ENCODE results near the gene SKIC3. TPM values are rescaled to one million over a fixed set of nuclear protein-coding genes. Genes with fewer than 3 reads are reported as not detected.

SKIC3 gene
- total and polyA plus RNA-seq, 10 of the 15 experiments (the other 5 are each of a cell fraction or from before 2014, with no cell fraction given) = 23.6 to 73.7 (median 55.6) TPM

- TF ChIP-seq, protein P1, sequence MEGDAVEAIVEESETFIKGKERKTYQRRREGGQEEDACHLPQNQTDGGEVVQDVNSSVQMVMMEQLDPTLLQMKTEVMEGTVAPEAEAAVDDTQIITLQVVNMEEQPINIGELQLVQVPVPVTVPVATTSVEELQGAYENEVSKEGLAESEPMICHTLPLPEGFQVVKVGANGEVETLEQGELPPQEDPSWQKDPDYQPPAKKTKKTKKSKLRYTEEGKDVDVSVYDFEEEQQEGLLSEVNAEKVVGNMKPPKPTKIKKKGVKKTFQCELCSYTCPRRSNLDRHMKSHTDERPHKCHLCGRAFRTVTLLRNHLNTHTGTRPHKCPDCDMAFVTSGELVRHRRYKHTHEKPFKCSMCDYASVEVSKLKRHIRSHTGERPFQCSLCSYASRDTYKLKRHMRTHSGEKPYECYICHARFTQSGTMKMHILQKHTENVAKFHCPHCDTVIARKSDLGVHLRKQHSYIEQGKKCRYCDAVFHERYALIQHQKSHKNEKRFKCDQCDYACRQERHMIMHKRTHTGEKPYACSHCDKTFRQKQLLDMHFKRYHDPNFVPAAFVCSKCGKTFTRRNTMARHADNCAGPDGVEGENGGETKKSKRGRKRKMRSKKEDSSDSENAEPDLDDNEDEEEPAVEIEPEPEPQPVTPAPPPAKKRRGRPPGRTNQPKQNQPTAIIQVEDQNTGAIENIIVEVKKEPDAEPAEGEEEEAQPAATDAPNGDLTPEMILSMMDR (IDR thresholded peaks at IDR 0.05 in 2 of 3, conservative IDR thresholded peaks at IDR 0.05 in 1 of 3; ENCODE audit: control insufficient read depth in 2 of 3, extremely low read depth in 1 of 3, insufficient read depth in 1 of 3, low read depth in 3 of 3, low read length in 3 of 3) = no peak
- TF ChIP-seq CBX5 (IDR thresholded peaks at IDR 0.05; ENCODE audit: low read depth) = no peak
- TF ChIP-seq SREBF1 (IDR thresholded peaks at IDR 0.05; ENCODE audit: low read length) = no peak
- no peak for TF ChIP-seq IRF4 (IDR thresholded peaks at IDR 0.05; ENCODE audit: low read depth, low read length)
- no peak for TF ChIP-seq RFX5 (IDR thresholded peaks at IDR 0.05; ENCODE audit: low read depth, low read length)
- no peak for TF ChIP-seq SUZ12 (IDR thresholded peaks at IDR 0.05; ENCODE audit: unreplicated experiment)
- no peak for TF ChIP-seq CHD2 (IDR thresholded peaks at IDR 0.05; ENCODE audit: borderline replicate concordance, low read depth, low read length)
- no peak for TF ChIP-seq EP300 (IDR thresholded peaks at IDR 0.05; ENCODE audit: borderline replicate concordance in 1 of 2, control insufficient read depth in 1 of 2, low read depth in 2 of 2, low read length in 2 of 2)
- TF ChIP-seq SUPT20H (IDR thresholded peaks at IDR 0.05; ENCODE audit: borderline replicate concordance, control insufficient read depth, low read depth, low read length) = no peak
- no peak for TF ChIP-seq PAX8 (IDR thresholded peaks at IDR 0.05)
- no peak for TF ChIP-seq MLLT1 (IDR thresholded peaks at IDR 0.05)
- TF ChIP-seq SRF (IDR thresholded peaks at IDR 0.05; ENCODE audit: low read depth in 2 of 2, low read length in 2 of 2) = no peak
- TF ChIP-seq MYB (IDR thresholded peaks at IDR 0.05; ENCODE audit: borderline replicate concordance, low read depth, low read length) = no peak
- TF ChIP-seq POLR2A (IDR thresholded peaks at IDR 0.05; ENCODE audit: low read depth, low read length) = no peak
- ATAC-seq (no peak), FAIRE-seq (no peak), DNase-seq (ENCODE audit: low read depth, low spot score) (no peak)
- Histone ChIP-seq H3K79me2 (ENCODE audit: control insufficient read depth, insufficient read depth, low read length) (no peaks in the 10 kb centered on the region), H3K27ac (ENCODE audit: control insufficient read depth, insufficient read depth) (no peak overlapping the region), H3K4me1 (ENCODE audit: control insufficient read depth, insufficient read depth, low read length) (no peaks in the 10 kb centered on the region), H3K36me3 (ENCODE audit: control insufficient read depth in 2 of 2, insufficient read depth in 2 of 2, low read length in 1 of 2) (no peaks in the 10 kb centered on the region), H3K4me2 (ENCODE audit: control insufficient read depth, insufficient read depth) (no peak overlapping the region), H2AFZ (ENCODE audit: control insufficient read depth, low read depth, low read length) (no peak overlapping the region), H4K20me1 (ENCODE audit: control insufficient read depth, insufficient read depth) (no peaks in the 10 kb centered on the region), H3K9me3 (replicated peaks; ENCODE audit: control insufficient read depth, insufficient read depth, low read length) (no peaks in the 10 kb centered on the region), H3K9ac (ENCODE audit: control insufficient read depth, insufficient read depth, low read length) (no peak overlapping the region), H3K4me3 (no peak overlapping the region), H3K27me3 (replicated peaks in 1 of 2; ENCODE audit: control insufficient read depth in 2 of 2, insufficient read depth in 2 of 2, low read length in 1 of 2) (no peaks in the 10 kb centered on the region)
- WGBS (ENCODE audit: insufficient coverage, insufficient replicate concordance, low lambda C conversion rate, missing lambda C conversion rate) = 94% methylated on average over 2 of the region's 2 CpGs
- in situ Hi-C loops (cut with MboI) = no loop called here
- intact Hi-C loops (cut with micrococcal nuclease; ENCODE audit: unreplicated experiment) = no loop called here
- ChIA-PET RAD21 (ENCODE audit: unreplicated experiment) (no interaction called here), SMC1A (ENCODE audit: uncharacterized antibody, unreplicated experiment) (interaction anchor here (0.8 kb wide), 1 partner anchor 19 kb away, joined by 3 read pairs; no protein-coding TSS in a partner anchor), CTCF (interaction anchor here (0.8 kb wide), 1 partner anchor 65 kb away, joined by 3 read pairs; the partner anchor contains the start of gene RFESD), POLR2A (no interaction called here)
- BruUV-seq (replicated peaks) = no TSS peak
Measured at GRCh38 chr5:95581576-95581975, 26.8 kb upstream of the SKIC3 start.
